ENCODE data around the gene ERBB2.

Gene ERBB2

GRCh38 chr17:39669897-39670735, 29.7 kb upstream of the ERBB2 start:
- no peak for DNase-seq (ENCODE audit: low spot score)
- TF ChIP-seq, protein P1, sequence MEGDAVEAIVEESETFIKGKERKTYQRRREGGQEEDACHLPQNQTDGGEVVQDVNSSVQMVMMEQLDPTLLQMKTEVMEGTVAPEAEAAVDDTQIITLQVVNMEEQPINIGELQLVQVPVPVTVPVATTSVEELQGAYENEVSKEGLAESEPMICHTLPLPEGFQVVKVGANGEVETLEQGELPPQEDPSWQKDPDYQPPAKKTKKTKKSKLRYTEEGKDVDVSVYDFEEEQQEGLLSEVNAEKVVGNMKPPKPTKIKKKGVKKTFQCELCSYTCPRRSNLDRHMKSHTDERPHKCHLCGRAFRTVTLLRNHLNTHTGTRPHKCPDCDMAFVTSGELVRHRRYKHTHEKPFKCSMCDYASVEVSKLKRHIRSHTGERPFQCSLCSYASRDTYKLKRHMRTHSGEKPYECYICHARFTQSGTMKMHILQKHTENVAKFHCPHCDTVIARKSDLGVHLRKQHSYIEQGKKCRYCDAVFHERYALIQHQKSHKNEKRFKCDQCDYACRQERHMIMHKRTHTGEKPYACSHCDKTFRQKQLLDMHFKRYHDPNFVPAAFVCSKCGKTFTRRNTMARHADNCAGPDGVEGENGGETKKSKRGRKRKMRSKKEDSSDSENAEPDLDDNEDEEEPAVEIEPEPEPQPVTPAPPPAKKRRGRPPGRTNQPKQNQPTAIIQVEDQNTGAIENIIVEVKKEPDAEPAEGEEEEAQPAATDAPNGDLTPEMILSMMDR (IDR thresholded peaks at IDR 0.05; ENCODE audit: borderline replicate concordance, control extremely low read depth, extremely low read depth, insufficient read depth, missing control alignments): no peak
- in situ Hi-C loops (cut with MboI; ENCODE audit: low sequenced_read_pairs, unreplicated experiment): no loop called here

DNA sequence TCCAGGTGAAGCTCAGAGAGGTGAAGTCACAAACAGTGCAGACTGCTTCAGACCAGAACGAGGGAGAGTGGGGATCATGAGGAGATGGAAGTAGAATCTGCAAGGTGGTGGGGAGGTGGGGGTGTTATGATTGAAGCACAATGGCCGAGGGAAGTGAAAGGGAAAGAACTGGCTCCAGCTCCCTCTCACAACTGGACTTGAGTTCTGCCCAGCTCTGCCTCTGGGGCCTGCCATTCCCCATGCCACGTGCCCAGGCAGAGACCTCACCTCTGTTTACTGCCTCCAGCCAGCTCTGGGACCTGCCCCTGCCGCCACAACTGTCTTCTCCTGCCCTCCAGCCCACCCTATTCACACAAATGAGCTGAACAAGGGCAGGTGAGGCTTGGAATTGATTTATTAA, 29.1 kb upstream of the ERBB2 start:
- in situ Hi-C loops (cut with MboI; ENCODE audit: low sequenced_read_pairs, unreplicated experiment): no loop called here
- no peak for DNase-seq (ENCODE audit: low spot score)

DNA sequence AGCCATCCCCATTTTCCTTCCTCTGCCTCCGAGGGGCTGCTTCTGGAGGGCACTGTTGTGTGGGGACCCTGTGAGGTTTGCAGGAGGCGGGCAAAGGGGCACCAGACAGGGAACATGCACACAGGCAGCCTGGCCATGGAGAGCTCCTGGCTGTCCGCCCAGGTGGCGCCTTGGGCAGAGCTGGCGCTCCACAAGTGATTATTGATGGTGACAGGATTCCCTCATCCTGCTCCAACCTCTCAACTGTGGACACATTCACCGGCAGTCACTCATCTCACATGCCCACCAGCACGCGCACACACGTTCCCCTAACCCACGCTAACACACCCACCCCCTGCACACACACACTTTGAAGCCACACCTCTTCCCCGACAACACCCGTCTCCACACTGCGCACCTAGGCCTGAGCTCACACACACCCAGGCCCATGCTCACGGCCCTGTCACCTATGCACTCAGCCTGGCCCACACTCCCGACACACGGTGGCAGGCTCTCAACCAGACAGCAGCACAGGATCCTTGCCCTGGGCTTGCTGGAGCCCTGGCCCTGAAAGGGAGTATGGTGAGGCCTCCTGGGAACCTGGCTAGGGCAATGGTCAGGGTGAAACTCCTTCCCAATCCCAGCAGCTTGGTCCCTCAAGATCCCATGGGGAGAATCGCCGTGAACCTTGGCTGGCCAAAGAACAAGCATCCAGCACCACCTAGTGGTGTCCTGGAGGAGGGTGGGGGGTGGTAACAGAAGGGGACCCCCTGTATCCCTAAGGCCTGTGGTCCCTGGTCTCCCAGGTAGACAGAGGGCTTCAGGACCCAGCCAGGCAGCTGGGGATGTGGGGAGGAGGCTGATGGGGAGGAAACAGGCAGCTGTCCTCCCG, 28.0 kb upstream of the ERBB2 start:
- TF ChIP-seq, protein P1 (IDR thresholded peaks at IDR 0.05; ENCODE audit: borderline replicate concordance, control extremely low read depth, extremely low read depth, insufficient read depth, missing control alignments): peak; percentile 35
- in situ Hi-C loops (cut with MboI; ENCODE audit: low sequenced_read_pairs, unreplicated experiment): no loop called here
- no peak for DNase-seq (ENCODE audit: low spot score)

More for the DNA sequence above, 29.1 kb upstream of the ERBB2 start:
- TF ChIP-seq, protein P1 (IDR thresholded peaks at IDR 0.05; ENCODE audit: borderline replicate concordance, control extremely low read depth, extremely low read depth, insufficient read depth, missing control alignments): no peak

DNA sequence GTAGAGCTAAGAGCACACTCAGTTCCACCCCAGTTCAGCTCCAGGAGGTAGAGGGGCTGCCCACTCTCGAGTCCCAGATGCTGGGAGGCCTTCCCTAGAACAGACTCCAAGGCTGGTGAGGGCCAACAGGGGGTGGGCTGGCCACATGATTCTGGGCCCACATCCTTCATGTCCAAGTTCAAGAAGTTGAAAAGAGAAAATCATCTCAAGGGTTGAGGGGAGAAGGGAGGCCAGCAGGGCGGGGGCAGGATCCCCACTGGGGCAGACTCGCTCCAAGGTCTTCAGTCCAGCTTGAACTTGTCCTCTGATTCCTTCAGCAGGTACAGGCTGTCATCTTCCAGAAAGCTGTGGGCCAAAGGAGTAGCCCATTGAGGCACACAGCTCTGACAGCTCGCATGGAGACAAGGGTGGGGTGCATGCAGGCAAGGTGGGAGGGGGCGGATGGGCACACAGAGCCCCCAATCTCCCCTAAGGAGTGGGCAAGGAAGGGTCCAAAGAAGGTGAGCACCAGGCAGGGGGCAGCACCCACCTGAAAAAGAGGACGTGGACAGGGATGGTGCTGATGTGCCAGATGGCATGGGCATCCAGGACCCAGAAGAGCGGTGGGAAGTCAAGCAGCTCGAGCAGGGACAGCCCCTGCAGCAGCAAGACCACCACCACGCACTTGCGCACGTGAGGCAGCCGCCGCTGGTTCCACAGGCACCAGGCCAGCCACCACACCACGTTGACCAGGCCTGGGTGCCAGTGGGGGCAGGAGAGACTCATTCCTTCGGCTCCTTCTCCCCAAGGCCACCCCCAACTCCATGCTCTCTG, 27.1 kb upstream of the ERBB2 start:
- TF ChIP-seq, protein P1 (IDR thresholded peaks at IDR 0.05; ENCODE audit: borderline replicate concordance, control extremely low read depth, extremely low read depth, insufficient read depth, missing control alignments): no peak
- in situ Hi-C loops (cut with MboI; ENCODE audit: low sequenced_read_pairs, unreplicated experiment): no loop called here
- no peak for DNase-seq (ENCODE audit: low spot score)

DNA sequence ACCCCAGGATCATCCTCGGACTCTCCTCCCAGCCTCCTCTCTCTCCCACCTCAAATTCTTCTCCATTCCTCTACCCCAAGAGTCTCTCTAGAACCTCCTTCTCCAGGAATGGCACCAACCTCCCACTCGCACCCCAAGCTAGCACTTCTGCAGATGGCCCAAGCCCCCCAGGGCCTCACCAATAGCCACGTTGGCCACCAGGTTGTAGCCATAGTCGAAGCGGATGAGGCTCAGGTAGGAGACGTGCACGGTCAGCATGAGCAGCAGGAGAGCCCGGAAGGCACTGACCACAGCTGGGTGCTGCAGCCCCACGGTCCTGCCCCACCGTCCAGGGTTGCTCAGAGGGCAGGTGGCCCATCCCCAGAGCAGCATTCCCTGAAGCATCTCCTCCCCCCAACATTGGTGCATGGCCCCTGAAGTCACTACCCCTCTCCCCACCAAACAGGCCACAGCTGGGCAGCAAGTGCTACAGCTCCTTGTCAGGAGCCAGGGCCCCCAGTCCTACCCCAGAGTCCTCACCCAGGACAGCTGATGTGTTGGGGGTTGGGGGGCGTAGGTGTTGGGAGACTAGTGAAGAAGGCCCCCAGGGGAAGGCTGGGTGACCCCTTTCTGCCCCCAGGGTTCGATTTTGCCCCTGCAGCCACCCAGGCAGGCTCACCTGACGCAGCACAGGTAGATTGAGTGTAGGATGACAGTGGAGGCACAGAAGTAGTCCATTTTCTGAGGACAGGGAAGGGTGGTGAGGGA, 26.4 kb upstream of the ERBB2 start:
- DNase-seq (ENCODE audit: low spot score): no peak
- TF ChIP-seq, protein P1 (IDR thresholded peaks at IDR 0.05; ENCODE audit: borderline replicate concordance, control extremely low read depth, extremely low read depth, insufficient read depth, missing control alignments): no peak
- in situ Hi-C loops (cut with MboI; ENCODE audit: low sequenced_read_pairs, unreplicated experiment): no loop called here
